Kidney (tissue), 14 donors: ENCODE measurements around the gene TMX4. TPM values are rescaled to one million over a fixed set of nuclear protein-coding genes. Genes with fewer than 3 reads are reported as not detected.
"Not testable (repeated sequence)": the region's sequence is repeated elsewhere in the genome, so short reads cannot be mapped to it uniquely, and the experiment has no call there.

Experiments
- DNase-seq, 5 donors: peaks; one replicate each; pipeline ENCODE4 v3.0.0-alpha.2; 2013 to 2020
- FAIRE-seq: peaks from 2 replicates; lab custom pipeline; 2012; peaks lifted over from hg19 to GRCh38; lab: Jason Lieb, UNC
- H3K27ac ChIP-seq, 2 donors: one replicate each; pipeline ENCODE4 v1.7.0; 2013; ENCODE audit warnings: low read depth in 2 of 2, low read length in 2 of 2, inconsistent platforms in 1 of 2
- H3K27me3 ChIP-seq: one replicate; pipeline ENCODE4 v1.7.1; 2013; ENCODE audit warnings: low read length, inconsistent platforms; ENCODE audit not compliant: control insufficient read depth, insufficient read depth
- H3K36me3 ChIP-seq, 3 donors: one replicate each; pipeline versions ENCODE4 v1.7.0 to v1.7.1; 2013; ENCODE audit warnings: low read length in 3 of 3, control low read depth in 1 of 3, inconsistent platforms in 1 of 3; ENCODE audit not compliant: insufficient read depth in 3 of 3, control insufficient read depth in 2 of 3
- H3K4me1 ChIP-seq, 3 donors: one replicate each; pipeline versions ENCODE4 v1.7.0 to v1.7.1; 2013; ENCODE audit warnings: low read length in 3 of 3, inconsistent platforms in 1 of 3, low read depth in 1 of 3; ENCODE audit not compliant: control insufficient read depth in 2 of 3, insufficient read depth in 2 of 3
- H3K4me3 ChIP-seq, 3 donors: one replicate each; pipeline versions ENCODE4 v1.7.0 to v1.8.1; 2013; ENCODE audit warnings: low read length in 3 of 3, control low read depth in 1 of 3, inconsistent platforms in 1 of 3
- H3K9ac ChIP-seq, 3 donors: one replicate each; pipeline versions ENCODE4 v1.7.0 to v1.7.1; 2013; ENCODE audit warnings: low read length in 3 of 3, control low read depth in 1 of 3, inconsistent platforms in 1 of 3
- H3K9me3 ChIP-seq, 3 donors: one replicate each; pipeline versions ENCODE4 v1.7.0 to v1.7.1; 2013; ENCODE audit warnings: low read length in 3 of 3, control low read depth in 1 of 3, inconsistent platforms in 1 of 3; ENCODE audit not compliant: control insufficient read depth in 2 of 3, insufficient read depth in 1 of 3
- intact Hi-C: fragments of 100-400 bp; cut with DNase I; formaldehyde crosslinking; loops from one replicate; pipeline ENCODE4 v1.11.1; 2022
- polyA plus RNA-seq: library from polyadenylated mRNA; stranded (reverse); fragments of 350-450 nt; fragmentation: Illumina TruSeq; extraction: RNeasy Lipid Tissue Mini Kit (QIAGEN cat#74804); gene quantifications from one replicate; pipeline ENCODE4 v1.2.3, GENCODE V29; 2014; ENCODE audit warnings: low read depth, low replicate concordance; ENCODE audit not compliant: insufficient read depth
- total RNA-seq: library from RNA; stranded (reverse); fragmentation: NEBNext Ultra II Directional; extraction: Animal tissue kit (Norgen Biotek cat#: 25700); gene quantifications from one replicate; pipeline ENCODE4 v1.2.1, GENCODE V29; 2021
- TF ChIP-seq, protein P1 (sequence below): IDR thresholded peaks from 3 replicates; pipeline ENCODE4 v1.5.1; 2012; ENCODE audit warnings: mild to moderate bottlenecking, moderate library complexity, borderline replicate concordance; ENCODE audit not compliant: insufficient read depth; ENCODE audit errors: extremely low read depth
- donor health status: control.
- donor health status: control.
- donor health status: control.
- donor health status: control.
- donor health status: control.
- donor health status: DM: yes; HTN: yes; CAD: no.
- donor health status: Normal renal cell carcinoma (clear cell type).

Gene TMX4
- total and polyA plus RNA-seq, 2 donors from 2014 or later: 20.7 to 90.8 TPM

DNA sequence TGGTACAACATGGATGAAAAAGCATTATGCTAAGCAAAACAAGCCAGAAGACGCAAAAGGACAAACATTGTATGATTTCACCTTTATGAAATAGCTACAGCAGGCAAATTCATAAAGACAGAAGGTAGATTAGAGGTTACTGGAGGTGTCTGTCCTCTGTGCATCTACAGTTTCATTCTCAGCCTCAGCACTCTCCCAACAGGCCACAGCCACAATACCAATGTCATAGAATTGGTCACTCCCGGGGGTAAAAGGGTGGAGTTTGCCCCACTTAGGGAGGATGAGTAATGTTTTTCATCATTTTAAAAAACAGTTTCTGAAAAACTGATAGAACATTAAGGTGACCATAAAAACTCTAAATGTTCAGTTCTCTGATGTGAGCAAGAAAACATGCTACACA, 17.2 kb upstream of the TMX4 start:
- intact Hi-C loops: loop anchor here (5.0 kb wide), 1 partner anchor 686 kb away; no protein-coding TSS in a partner anchor
- Histone ChIP-seq H3K27me3 (no peaks in the 10 kb centered on the region), H3K9ac (no peak overlapping the region), H3K9me3 (no peaks in the 10 kb centered on the region), H3K4me1 (no peaks in the 10 kb centered on the region), H3K27ac (no peak overlapping the region), H3K4me3 (no peak overlapping the region), H3K36me3 (no peaks in the 10 kb centered on the region)
- FAIRE-seq: no peak
- DNase-seq: no peak
- TF ChIP-seq, protein P1, sequence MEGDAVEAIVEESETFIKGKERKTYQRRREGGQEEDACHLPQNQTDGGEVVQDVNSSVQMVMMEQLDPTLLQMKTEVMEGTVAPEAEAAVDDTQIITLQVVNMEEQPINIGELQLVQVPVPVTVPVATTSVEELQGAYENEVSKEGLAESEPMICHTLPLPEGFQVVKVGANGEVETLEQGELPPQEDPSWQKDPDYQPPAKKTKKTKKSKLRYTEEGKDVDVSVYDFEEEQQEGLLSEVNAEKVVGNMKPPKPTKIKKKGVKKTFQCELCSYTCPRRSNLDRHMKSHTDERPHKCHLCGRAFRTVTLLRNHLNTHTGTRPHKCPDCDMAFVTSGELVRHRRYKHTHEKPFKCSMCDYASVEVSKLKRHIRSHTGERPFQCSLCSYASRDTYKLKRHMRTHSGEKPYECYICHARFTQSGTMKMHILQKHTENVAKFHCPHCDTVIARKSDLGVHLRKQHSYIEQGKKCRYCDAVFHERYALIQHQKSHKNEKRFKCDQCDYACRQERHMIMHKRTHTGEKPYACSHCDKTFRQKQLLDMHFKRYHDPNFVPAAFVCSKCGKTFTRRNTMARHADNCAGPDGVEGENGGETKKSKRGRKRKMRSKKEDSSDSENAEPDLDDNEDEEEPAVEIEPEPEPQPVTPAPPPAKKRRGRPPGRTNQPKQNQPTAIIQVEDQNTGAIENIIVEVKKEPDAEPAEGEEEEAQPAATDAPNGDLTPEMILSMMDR: no peak

DNA sequence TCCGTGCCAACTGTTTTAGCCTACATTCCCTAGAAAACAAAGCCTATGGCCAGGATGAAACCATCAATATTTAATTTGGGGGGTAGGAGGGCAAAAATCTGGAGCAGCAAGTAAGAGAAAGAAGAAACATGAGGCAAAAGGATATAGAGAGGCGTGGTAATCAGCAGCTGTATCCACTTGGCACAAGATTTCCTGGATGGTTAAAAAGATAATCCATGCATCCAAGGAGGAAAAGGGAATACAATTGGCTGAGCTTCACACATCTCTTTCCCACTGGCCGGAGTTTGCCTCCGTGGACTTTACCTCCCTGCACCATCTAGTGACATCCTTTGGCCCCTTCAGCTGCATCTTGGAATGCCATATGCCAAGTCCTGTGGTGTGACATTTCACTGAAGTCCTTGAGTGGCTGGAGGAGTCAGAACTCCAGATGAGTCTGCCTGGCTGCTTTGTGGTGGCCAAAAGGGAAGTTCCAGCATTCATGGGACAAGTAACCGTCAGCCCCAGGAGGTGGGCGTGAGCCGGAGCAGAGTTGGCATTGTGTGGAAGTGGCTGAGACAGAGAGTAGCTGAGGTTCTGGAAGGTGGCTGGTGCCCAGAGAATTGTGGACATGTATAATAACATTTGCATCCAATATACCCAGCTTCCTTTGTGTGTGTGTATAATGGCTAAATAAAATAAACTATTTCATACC, 13.7 kb upstream of the TMX4 start:
- Histone ChIP-seq H3K27ac (no peak overlapping the region), H3K4me1 (no peaks in the 10 kb centered on the region), H3K4me3 (no peak overlapping the region), H3K27me3 (no peaks in the 10 kb centered on the region), H3K9me3 (peaks cover 0 to 3% (median 0%) of the 10 kb centered on the region in 3 donors), H3K36me3 (no peaks in the 10 kb centered on the region), H3K9ac (no peak overlapping the region)
- DNase-seq (no peak), FAIRE-seq (no peak)
- intact Hi-C loops: no loop called here
- TF ChIP-seq, protein P1: no peak

DNA sequence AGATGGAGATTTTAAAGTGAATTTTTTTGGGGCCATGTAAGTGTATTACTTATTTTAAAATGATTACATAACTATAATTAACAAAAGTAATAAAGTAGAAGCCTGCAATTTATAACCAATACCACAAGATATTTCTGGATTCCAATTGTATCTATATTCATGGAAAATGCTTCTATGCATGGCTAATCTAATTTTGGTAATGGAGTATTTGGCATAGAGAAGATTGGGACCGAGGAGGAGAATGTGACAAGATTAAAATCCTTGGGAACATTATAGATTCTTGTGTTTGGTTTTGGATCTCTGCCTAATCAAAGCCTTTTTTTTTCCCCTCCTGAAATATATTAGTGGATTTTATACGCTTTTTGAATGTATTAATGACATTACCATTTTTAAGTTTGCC, 12.9 kb upstream of the TMX4 start:
- Histone ChIP-seq H3K9ac (no peak overlapping the region), H3K4me3 (no peak overlapping the region), H3K4me1 (no peaks in the 10 kb centered on the region), H3K36me3 (no peaks in the 10 kb centered on the region), H3K9me3 (peaks cover 0 to 3% (median 0%) of the 10 kb centered on the region in 3 donors), H3K27me3 (no peaks in the 10 kb centered on the region), H3K27ac (no peak overlapping the region)
- TF ChIP-seq, protein P1: no peak
- intact Hi-C loops: no loop called here
- no peak for DNase-seq
- no peak for FAIRE-seq

DNA sequence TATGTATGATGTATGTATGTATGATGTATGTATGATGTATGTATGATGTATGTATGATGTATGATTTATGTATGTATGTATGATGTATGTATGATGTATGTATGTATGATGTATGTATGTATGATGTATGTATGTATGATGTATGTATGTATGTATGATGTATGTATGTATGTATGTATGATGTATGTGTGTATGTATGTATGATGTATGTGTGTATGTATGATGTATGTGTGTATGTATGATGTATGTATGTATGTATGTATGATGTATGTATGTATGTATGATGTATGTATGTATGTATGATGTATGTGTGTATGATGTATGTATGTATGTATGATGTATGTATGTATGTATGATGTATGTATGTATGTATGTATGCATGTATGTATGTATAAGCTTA, 12.0 kb upstream of the TMX4 start:
- H3K9me3 ChIP-seq, H3K9ac ChIP-seq, DNase-seq, H3K27ac ChIP-seq, intact Hi-C loops, H3K27me3 ChIP-seq, H3K36me3 ChIP-seq, H3K4me1 ChIP-seq, H3K4me3 ChIP-seq: not testable (repeated sequence)
- FAIRE-seq: peak; percentile 98
